Gastroesophageal sphincter (tissue), 4 donors: ENCODE data around the gene SATB2. TPM values are rescaled to one million over a fixed set of nuclear protein-coding genes. Genes with fewer than 3 reads are reported as not detected.

Experiments used
- ATAC-seq: fragments of 150-250 bp; one replicate; pipeline ENCODE4 v1.9.1; 2016; ENCODE audit warnings: mild to moderate bottlenecking, moderate library complexity
- H3K27ac ChIP-seq, 4 donors: fragments of 200-600 bp; sonication (generic) in 3 of 4; 1 replicate in 3 of 4; 2 replicates in 1 of 4; pipeline ENCODE4 v1.5.1; 2016 to 2019
- H3K27me3 ChIP-seq: fragments of 200-600 bp; sonication (generic); one replicate; pipeline ENCODE4 v1.5.1; 2019
- H3K36me3 ChIP-seq, 2 donors: fragments of 200-600 bp; sonication (generic); one replicate each; pipeline ENCODE4 v1.5.1; 2019; ENCODE audit warnings: control low read depth in 1 of 2
- H3K4me1 ChIP-seq, 3 donors: fragments of 200-600 bp; sonication (generic); 1 replicate in 2 of 3; 2 replicates in 1 of 3; pipeline ENCODE4 v1.5.1; 2016 to 2019; ENCODE audit warnings: control low read depth in 2 of 3
- H3K4me3 ChIP-seq, 2 donors: fragments of 200-600 bp; sonication (generic); one replicate each; pipeline ENCODE4 v1.5.1; 2019; ENCODE audit warnings: mild to moderate bottlenecking in 1 of 2, moderate library complexity in 1 of 2
- H3K9me3 ChIP-seq, 3 donors: fragments of 200-600 bp; sonication (generic); one replicate each; pipeline ENCODE4 v1.5.1; 2017 to 2019; ENCODE audit warnings: control low read depth in 2 of 3
- CTCF ChIP-seq, 4 experiments: fragments of 200-600 bp in 2 of 4; fragments of 450-650 bp in 2 of 4; sonication (generic) in 1 of 4; IDR thresholded peaks; one replicate each; pipeline ENCODE4 v1.5.1; 2017 to 2019; ENCODE audit warnings: antibody characterized with exemption in 4 of 4, mild to moderate bottlenecking in 2 of 4, moderate library complexity in 2 of 4
- EP300 ChIP-seq: sonication (generic); formaldehyde crosslinking; IDR thresholded peaks from one replicate; pipeline ENCODE4 v1.6.1; 2017; ENCODE audit warnings: antibody characterized with exemption, mild to moderate bottlenecking
- POLR2A ChIP-seq, 2 donors: fragments of 450-650 bp; IDR thresholded peaks; one replicate each; pipeline ENCODE4 v1.6.1; 2017; ENCODE audit warnings: antibody characterized with exemption in 2 of 2, mild to moderate bottlenecking in 2 of 2, moderate library complexity in 1 of 2
- POLR2AphosphoS5 ChIP-seq: sonication (generic); formaldehyde crosslinking; IDR thresholded peaks from one replicate; pipeline ENCODE4 v1.6.1; 2017; ENCODE audit warnings: antibody characterized with exemption
- WGBS, 2 donors: methylation state at CpG; one replicate each; pipeline ENCODE4 v1.1.5; 2018; ENCODE audit warnings: low coverage in 1 of 2; 5-methylcytosine and 5-hydroxymethylcytosine counted together
- total RNA-seq, 4 donors: library from RNA; depleted of rRNA; stranded (reverse); fragments of >200 nt; gene quantifications; one replicate each; pipeline ENCODE4 v1.1.0, GENCODE V29; 2016

Gene SATB2
- total RNA-seq, 4 donors from 2014 or later = 2.2 to 6.7 (median 3.4) TPM

- TF ChIP-seq EP300 (no peak), POLR2AphosphoS5 (no peak), CTCF (IDR thresholded peaks at IDR 0.05) (no peak), POLR2A (IDR thresholded peaks at IDR 0.05) (no peak)
- Histone ChIP-seq H3K27me3 (no peaks in the 10 kb centered on the region), H3K27ac (no peak overlapping the region), H3K4me1 (no peaks in the 10 kb centered on the region), H3K36me3 (no peaks in the 10 kb centered on the region), H3K4me3 (no peak overlapping the region), H3K9me3 (no peaks in the 10 kb centered on the region)
- WGBS, 2 donors = 84 to 100% methylated on average over 1 to 4 of the region's 7 CpGs
- no peak for ATAC-seq
These were observed 15.6 kb downstream of the SATB2 start for GRCh38 chr2:199442173-199442572.

GRCh38 chr2:199441759-199442158, 16.0 kb downstream of the SATB2 start:
- Histone ChIP-seq H3K36me3 (no peaks in the 10 kb centered on the region), H3K4me3 (no peak overlapping the region), H3K27me3 (no peaks in the 10 kb centered on the region), H3K9me3 (no peaks in the 10 kb centered on the region), H3K4me1 (no peaks in the 10 kb centered on the region), H3K27ac (no peak overlapping the region)
- ATAC-seq = no peak
- 81 to 83% methylated on average over 3 of the region's 4 CpGs for WGBS, 2 donors
- TF ChIP-seq POLR2A (IDR thresholded peaks at IDR 0.05) = no peak
- no peak for TF ChIP-seq POLR2AphosphoS5
- TF ChIP-seq CTCF (IDR thresholded peaks at IDR 0.05) = no peak
- no peak for TF ChIP-seq EP300

- TF ChIP-seq POLR2A (IDR thresholded peaks at IDR 0.05) = no peak
- TF ChIP-seq CTCF (IDR thresholded peaks at IDR 0.05) = no peak
- TF ChIP-seq POLR2AphosphoS5 = no peak
- TF ChIP-seq EP300 = no peak
- H3K27me3 ChIP-seq = no peaks in the 10 kb centered on the region
- ATAC-seq = no peak
These were observed 17.6 kb downstream of the SATB2 start for GRCh38 chr2:199440118-199440517.

GRCh38 chr2:199439542-199439941, 18.2 kb downstream of the SATB2 start:
- ATAC-seq = no peak
- H3K4me1 ChIP-seq = no peaks in the 10 kb centered on the region
- no peak overlapping the region for H3K27ac ChIP-seq
- TF ChIP-seq CTCF (IDR thresholded peaks at IDR 0.05) (no peak), POLR2A (IDR thresholded peaks at IDR 0.05) (no peak), POLR2AphosphoS5 (no peak), EP300 (no peak)
- no peak overlapping the region for H3K4me3 ChIP-seq
- H3K9me3 ChIP-seq = no peaks in the 10 kb centered on the region
- no peaks in the 10 kb centered on the region for H3K27me3 ChIP-seq
- 85 to 95% methylated on average over 1 to 5 of the region's 5 CpGs for WGBS, 2 donors
- no peaks in the 10 kb centered on the region for H3K36me3 ChIP-seq

More at GRCh38 chr2:199440118-199440517, 17.6 kb downstream of the SATB2 start:
- Histone ChIP-seq H3K9me3 (no peaks in the 10 kb centered on the region), H3K27ac (no peak overlapping the region), H3K4me3 (no peak overlapping the region), H3K36me3 (no peaks in the 10 kb centered on the region), H3K4me1 (no peaks in the 10 kb centered on the region)

- 82 to 89% methylated on average over 3 of the region's 3 CpGs for WGBS, 2 donors
- no peaks in the 10 kb centered on the region for H3K36me3 ChIP-seq
- no peak for TF ChIP-seq POLR2AphosphoS5
- TF ChIP-seq POLR2A (IDR thresholded peaks at IDR 0.05) = no peak
- H3K4me3 ChIP-seq = no peak overlapping the region
- ATAC-seq = no peak
- no peak overlapping the region for H3K27ac ChIP-seq
- H3K27me3 ChIP-seq = no peaks in the 10 kb centered on the region
- H3K4me1 ChIP-seq = no peaks in the 10 kb centered on the region
- H3K9me3 ChIP-seq = no peaks in the 10 kb centered on the region
These were observed 18.7 kb downstream of the SATB2 start for GRCh38 chr2:199439066-199439465.
